Fibroblast of lung (primary cell): ENCODE data around the gene CHTF18. TPM values are rescaled to one million over a fixed set of nuclear protein-coding genes. Genes with fewer than 3 reads are reported as not detected.

Source experiments
- DNase-seq, 2 donors: peaks; one replicate each; pipeline versions ENCODE4 v3.0.0 to v3.0.0-alpha.2; 2010; ENCODE audit warnings: low read depth in 2 of 2
- H2AFZ ChIP-seq: 2 replicates; pipeline ENCODE4 v1.5.1; 2012; ENCODE audit warnings: low read length, control low read depth, inconsistent platforms
- H3K27ac ChIP-seq: 2 replicates; pipeline ENCODE4 v1.5.1; 2011; ENCODE audit warnings: low read length, control low read depth; ENCODE audit not compliant: insufficient read depth
- H3K27me3 ChIP-seq: 2 replicates; pipeline ENCODE4 v1.5.1; 2011; ENCODE audit warnings: mild to moderate bottlenecking, low read length; ENCODE audit not compliant: control insufficient read depth, insufficient read depth
- H3K36me3 ChIP-seq: 2 replicates; pipeline ENCODE4 v1.5.1; 2011; ENCODE audit warnings: low read length; ENCODE audit not compliant: control insufficient read depth, insufficient read depth
- H3K4me1 ChIP-seq: 2 replicates; pipeline ENCODE4 v1.5.1; 2011; ENCODE audit warnings: low read length; ENCODE audit not compliant: control insufficient read depth, insufficient read depth; ENCODE audit errors: extremely low read depth
- H3K4me2 ChIP-seq: 2 replicates; pipeline ENCODE4 v1.5.1; 2011; ENCODE audit warnings: low read length, control low read depth; ENCODE audit not compliant: insufficient read depth; ENCODE audit errors: extremely low read depth
- H3K4me3 ChIP-seq, 4 experiments: fragments of 200-600 bp in 1 of 4; sonication (generic) in 1 of 4; replicated peaks in 1 of 4; 2 replicates each; pipeline ENCODE4 v1.5.1; 2011 to 2016; ENCODE audit warnings: low read length in 4 of 4, low read depth in 3 of 4, mild to moderate bottlenecking in 3 of 4, control low read depth in 2 of 4, inconsistent platforms in 1 of 4, mixed read lengths in 1 of 4; ENCODE audit not compliant: insufficient read depth in 1 of 4; ENCODE audit errors: control extremely low read depth in 1 of 4
- H3K79me2 ChIP-seq: 2 replicates; pipeline ENCODE4 v1.5.1; 2012; ENCODE audit warnings: mild to moderate bottlenecking, low read length, inconsistent platforms; ENCODE audit not compliant: control insufficient read depth, insufficient read depth
- H3K9ac ChIP-seq: 2 replicates; pipeline ENCODE4 v1.5.1; 2011; ENCODE audit warnings: mild to moderate bottlenecking, low read length, control low read depth; ENCODE audit not compliant: insufficient read depth
- H3K9me3 ChIP-seq: 2 replicates; pipeline ENCODE4 v1.5.1; 2012; ENCODE audit warnings: low read depth, low read length; ENCODE audit not compliant: control insufficient read depth, insufficient read depth
- H4K20me1 ChIP-seq: 2 replicates; pipeline ENCODE4 v1.5.1; 2011; ENCODE audit warnings: low read length; ENCODE audit not compliant: control insufficient read depth, insufficient read depth; ENCODE audit errors: extremely low read depth
- CTCF ChIP-seq, 2 donors: IDR thresholded peaks in 1 of 2; conservative IDR thresholded peaks in 1 of 2; 1 replicate in 1 of 2; 2 replicates in 1 of 2; pipeline ENCODE4 v1.5.1; 2011 to 2012; ENCODE audit warnings: low read length in 2 of 2, control low read depth in 1 of 2, inconsistent platforms in 1 of 2, low read depth in 1 of 2, mild to moderate bottlenecking in 1 of 2
- EZH2 ChIP-seq: IDR thresholded peaks from 2 replicates; pipeline ENCODE4 v1.5.1; 2012; ENCODE audit warnings: low read length, control low read depth, mild to moderate bottlenecking; ENCODE audit errors: missing control alignments
- polyA plus RNA-seq, 2 donors: library from polyadenylated mRNA; depleted of rRNA in 1 of 2; stranded (reverse) in 1 of 2; unstranded in 1 of 2; fragments of >200 nt; gene quantifications; 2 replicates each; pipeline ENCODE4 v1.2.1, GENCODE V29; 2011 to 2012; ENCODE audit warnings: missing spikeins in 1 of 2
- total RNA-seq: library from RNA; depleted of rRNA; stranded (reverse); fragments of >200 nt; gene quantifications from 2 replicates; pipeline ENCODE4 v1.2.1, GENCODE V29; 2014

Gene CHTF18
- total and polyA plus RNA-seq, 2 donors (not counting 1 experiment from before 2014, with no cell fraction given), result 1.1 to 4.3 TPM

GRCh38 chr16:769184-769784 lies 19.1 kb upstream of the CHTF18 start:
- H3K9ac ChIP-seq, result no peak overlapping the region
- no peaks in the 10 kb centered on the region for H3K9me3 ChIP-seq
- no peak overlapping the region for H3K27ac ChIP-seq
- no peak for TF ChIP-seq EZH2
- TF ChIP-seq CTCF (conservative IDR thresholded peaks at IDR 0.05 in 1 of 2, IDR thresholded peaks at IDR 0.05 in 1 of 2; ENCODE audit: low read depth in 1 of 2, low read length in 2 of 2), result no peak
- H3K27me3 ChIP-seq, result no peaks in the 10 kb centered on the region
- no peak overlapping the region for H2AFZ ChIP-seq
- no peaks in the 10 kb centered on the region for H3K79me2 ChIP-seq
- no peaks in the 10 kb centered on the region for H3K4me1 ChIP-seq
- H3K4me3 ChIP-seq, result no peak overlapping the region
- DNase-seq, result no peak
- no peak overlapping the region for H3K4me2 ChIP-seq
- H3K36me3 ChIP-seq, result no peaks in the 10 kb centered on the region
- no peaks in the 10 kb centered on the region for H4K20me1 ChIP-seq

DNA sequence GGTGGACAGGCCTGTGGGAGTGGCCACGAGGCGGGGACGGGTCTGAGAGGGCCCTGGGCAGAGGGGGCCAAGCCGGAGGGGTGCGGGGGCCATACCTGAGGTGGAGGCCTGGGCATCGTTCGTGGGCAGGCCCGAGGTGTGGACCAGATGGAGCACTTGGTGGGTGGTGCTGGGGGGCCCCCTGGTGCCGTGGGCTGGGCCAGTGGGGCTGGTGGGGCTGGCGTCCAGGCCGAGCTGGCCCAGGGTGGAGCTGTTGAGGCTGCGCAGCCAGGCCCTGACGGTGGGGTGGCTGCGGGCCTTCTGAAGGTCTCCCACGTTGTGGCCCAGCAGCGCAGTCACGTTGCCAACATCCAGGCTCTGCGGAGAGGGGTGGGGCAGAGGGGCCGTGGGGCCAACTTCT lies 18.5 kb upstream of the CHTF18 start:
- no peak for DNase-seq
- no peak overlapping the region for H3K4me3 ChIP-seq
- H3K36me3 ChIP-seq, result no peaks in the 10 kb centered on the region
- H3K27me3 ChIP-seq, result no peaks in the 10 kb centered on the region
- no peaks in the 10 kb centered on the region for H3K79me2 ChIP-seq
- TF ChIP-seq EZH2 (no peak), CTCF (conservative IDR thresholded peaks at IDR 0.05 in 1 of 2, IDR thresholded peaks at IDR 0.05 in 1 of 2; ENCODE audit: low read depth in 1 of 2, low read length in 2 of 2) (no peak)
- H3K4me1 ChIP-seq, result no peaks in the 10 kb centered on the region
- H3K4me2 ChIP-seq, result no peak overlapping the region
- H3K27ac ChIP-seq, result no peak overlapping the region
- H2AFZ ChIP-seq, result no peak overlapping the region
- no peak overlapping the region for H3K9ac ChIP-seq
- H3K9me3 ChIP-seq, result no peaks in the 10 kb centered on the region
- H4K20me1 ChIP-seq, result no peaks in the 10 kb centered on the region

DNA sequence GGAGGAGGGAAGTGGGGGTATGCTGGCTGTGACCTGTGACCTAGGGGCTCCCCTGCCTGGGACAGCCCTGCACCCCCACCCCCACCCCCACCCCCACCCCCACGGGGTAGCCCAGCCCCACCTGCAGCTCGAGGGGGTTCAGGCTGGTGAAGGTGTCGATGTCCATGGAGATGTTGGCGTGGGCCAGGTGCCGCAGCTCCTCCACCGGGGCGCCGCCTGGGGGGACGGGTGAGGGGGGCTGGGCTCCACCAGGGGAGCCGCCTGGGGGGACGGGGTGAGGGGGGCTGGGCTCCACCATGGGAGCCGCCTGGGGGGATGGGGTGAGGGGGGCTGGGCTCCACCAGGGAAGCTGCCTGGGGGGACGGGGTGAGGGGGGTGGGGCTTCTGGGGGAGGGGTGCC lies 18.0 kb upstream of the CHTF18 start:
- H3K27ac ChIP-seq, result no peak overlapping the region
- no peak overlapping the region for H3K9ac ChIP-seq
- no peaks in the 10 kb centered on the region for H3K27me3 ChIP-seq
- H3K36me3 ChIP-seq, result no peaks in the 10 kb centered on the region
- no peaks in the 10 kb centered on the region for H4K20me1 ChIP-seq
- TF ChIP-seq CTCF (conservative IDR thresholded peaks at IDR 0.05 in 1 of 2, IDR thresholded peaks at IDR 0.05 in 1 of 2; ENCODE audit: low read depth in 1 of 2, low read length in 2 of 2) (no peak), EZH2 (no peak)
- no peaks in the 10 kb centered on the region for H3K9me3 ChIP-seq
- H3K4me3 ChIP-seq, result no peak overlapping the region
- no peak overlapping the region for H2AFZ ChIP-seq
- H3K79me2 ChIP-seq, result no peaks in the 10 kb centered on the region
- no peak for DNase-seq
- H3K4me1 ChIP-seq, result no peaks in the 10 kb centered on the region
- no peak overlapping the region for H3K4me2 ChIP-seq
